ENCODE data around the gene OPRD1.

GRCh38 chr1:28773105-28773504 is 38.9 kb upstream of the OPRD1 start:
- TF ChIP-seq CTCF (IDR thresholded peaks at IDR 0.05) = no peak
- no peak for TF ChIP-seq POLR2A (IDR thresholded peaks at IDR 0.05)

Data from lower leg skin (tissue), 3 donors.